GM21367 (cell line): ENCODE results near the gene EFNA4.
"Not testable (repeated sequence)": the region's sequence is repeated elsewhere in the genome, so short reads cannot be mapped to it uniquely, and the experiment has no call there.

Experiments used
- ATAC-seq: cut with Tn5 transposase; IDR thresholded peaks from one replicate; pipeline ENCODE4 v1.9.1; 2021; ENCODE audit not compliant: unreplicated experiment

The EFNA4 gene

DNA sequence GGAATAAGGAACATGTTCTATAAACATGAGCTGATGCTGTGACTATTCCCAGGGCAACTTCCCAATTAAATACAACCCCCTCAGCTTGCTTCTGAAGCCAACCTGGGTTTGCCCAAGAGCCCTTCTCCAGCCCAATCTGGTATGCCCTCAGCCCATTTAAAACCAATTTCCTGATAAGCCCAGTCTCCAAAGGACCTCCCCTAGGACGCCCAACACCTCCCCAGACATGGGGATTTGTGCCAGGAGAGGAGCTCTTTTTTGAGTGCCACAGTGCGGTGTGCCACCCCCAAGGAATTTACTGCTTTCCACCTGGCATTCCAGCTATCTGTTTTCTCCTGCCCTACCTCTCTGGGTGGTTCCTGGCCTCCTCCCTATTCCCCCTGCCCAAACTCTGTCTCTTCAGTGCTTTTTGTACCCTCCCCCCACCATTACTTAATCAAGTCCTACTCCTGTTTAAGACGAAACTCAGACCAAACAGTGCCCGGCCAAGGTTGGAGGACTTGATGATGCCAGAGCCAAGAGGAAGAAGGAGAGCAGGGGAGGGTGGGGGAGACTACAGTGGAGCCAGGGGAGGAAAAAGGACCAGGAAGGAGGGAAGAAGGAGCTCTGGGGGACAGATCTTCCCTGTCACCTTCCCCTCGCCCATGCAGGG lies 52.7 kb downstream of the EFNA4 start:
- no peak for ATAC-seq

DNA sequence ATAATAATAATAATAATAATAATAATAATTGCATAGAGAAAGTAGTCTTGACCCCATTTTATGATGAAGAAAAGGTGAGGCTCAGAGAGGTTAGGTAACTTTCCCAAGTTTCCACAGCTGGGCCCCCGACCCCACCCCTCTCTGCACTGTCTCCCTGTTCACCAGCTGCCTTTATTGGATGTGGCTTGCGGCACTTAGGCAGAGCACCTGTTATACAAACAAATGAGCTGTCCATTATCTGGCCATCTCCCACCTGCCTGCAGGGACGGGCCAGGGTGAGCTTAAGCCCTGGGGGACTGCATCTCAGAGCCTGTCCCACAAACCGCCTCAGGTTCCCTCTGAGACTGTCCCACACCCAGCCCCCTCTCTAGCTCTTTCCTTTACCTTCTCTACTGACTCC lies 54.1 kb downstream of the EFNA4 start:
- no peak for ATAC-seq

DNA sequence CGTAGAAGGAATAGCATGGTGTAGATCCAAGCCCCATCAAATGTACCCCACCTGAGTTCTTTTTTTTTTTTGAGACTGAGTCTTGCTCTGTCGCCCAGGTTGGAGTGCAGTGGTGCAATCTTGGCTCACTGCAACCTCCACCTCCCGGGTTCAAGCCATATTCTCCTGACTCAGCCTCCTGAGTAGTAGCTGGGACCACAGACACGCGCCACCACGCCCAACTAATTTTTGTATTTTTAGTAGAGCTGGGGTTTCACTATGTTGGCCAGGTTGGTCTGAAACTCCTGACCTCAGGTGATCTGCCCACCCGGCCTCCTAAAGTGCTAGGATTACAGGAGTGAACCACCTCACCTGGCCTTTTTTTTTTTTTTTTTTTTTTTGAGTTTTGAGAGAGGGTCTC lies 54.5 kb downstream of the EFNA4 start:
- ATAC-seq, result not testable (repeated sequence)
